Gastroesophageal sphincter (tissue), 4 donors: ENCODE results near the gene PSMB9. TPM values are rescaled to one million over a fixed set of nuclear protein-coding genes. Genes with fewer than 3 reads are reported as not detected.

Experiments used
- ATAC-seq: fragments of 150-250 bp; one replicate; pipeline ENCODE4 v1.9.1; 2016; ENCODE audit warnings: mild to moderate bottlenecking, moderate library complexity
- H3K27ac ChIP-seq, 4 donors: fragments of 200-600 bp; sonication (generic) in 3 of 4; 1 replicate in 3 of 4; 2 replicates in 1 of 4; pipeline ENCODE4 v1.5.1; 2016 to 2019
- H3K27me3 ChIP-seq: fragments of 200-600 bp; sonication (generic); one replicate; pipeline ENCODE4 v1.5.1; 2019
- H3K36me3 ChIP-seq, 2 donors: fragments of 200-600 bp; sonication (generic); one replicate each; pipeline ENCODE4 v1.5.1; 2019; ENCODE audit warnings: control low read depth in 1 of 2
- H3K4me1 ChIP-seq, 3 donors: fragments of 200-600 bp; sonication (generic); 1 replicate in 2 of 3; 2 replicates in 1 of 3; pipeline ENCODE4 v1.5.1; 2016 to 2019; ENCODE audit warnings: control low read depth in 2 of 3
- H3K4me3 ChIP-seq, 2 donors: fragments of 200-600 bp; sonication (generic); one replicate each; pipeline ENCODE4 v1.5.1; 2019; ENCODE audit warnings: mild to moderate bottlenecking in 1 of 2, moderate library complexity in 1 of 2
- H3K9me3 ChIP-seq, 3 donors: fragments of 200-600 bp; sonication (generic); one replicate each; pipeline ENCODE4 v1.5.1; 2017 to 2019; ENCODE audit warnings: control low read depth in 2 of 3
- EP300 ChIP-seq: sonication (generic); formaldehyde crosslinking; IDR thresholded peaks from one replicate; pipeline ENCODE4 v1.6.1; 2017; ENCODE audit warnings: antibody characterized with exemption, mild to moderate bottlenecking
- POLR2A ChIP-seq, 2 donors: fragments of 450-650 bp; IDR thresholded peaks; one replicate each; pipeline ENCODE4 v1.6.1; 2017; ENCODE audit warnings: antibody characterized with exemption in 2 of 2, mild to moderate bottlenecking in 2 of 2, moderate library complexity in 1 of 2
- POLR2AphosphoS5 ChIP-seq: sonication (generic); formaldehyde crosslinking; IDR thresholded peaks from one replicate; pipeline ENCODE4 v1.6.1; 2017; ENCODE audit warnings: antibody characterized with exemption
- WGBS, 2 donors: methylation state at CpG; one replicate each; pipeline ENCODE4 v1.1.5; 2018; ENCODE audit warnings: low coverage in 1 of 2; 5-methylcytosine and 5-hydroxymethylcytosine counted together
- total RNA-seq, 4 donors: library from RNA; depleted of rRNA; stranded (reverse); fragments of >200 nt; gene quantifications; one replicate each; pipeline ENCODE4 v1.1.0, GENCODE V29; 2016
- TF ChIP-seq, protein P1 (sequence below), 4 experiments: fragments of 200-600 bp in 2 of 4; fragments of 450-650 bp in 2 of 4; sonication (generic) in 1 of 4; IDR thresholded peaks; one replicate each; pipeline ENCODE4 v1.5.1; 2017 to 2019; ENCODE audit warnings: antibody characterized with exemption in 4 of 4, mild to moderate bottlenecking in 2 of 4, moderate library complexity in 2 of 4

The PSMB9 gene
- total RNA-seq, 4 donors from 2014 or later = 12.9 to 19.7 (median 15.8) TPM

DNA sequence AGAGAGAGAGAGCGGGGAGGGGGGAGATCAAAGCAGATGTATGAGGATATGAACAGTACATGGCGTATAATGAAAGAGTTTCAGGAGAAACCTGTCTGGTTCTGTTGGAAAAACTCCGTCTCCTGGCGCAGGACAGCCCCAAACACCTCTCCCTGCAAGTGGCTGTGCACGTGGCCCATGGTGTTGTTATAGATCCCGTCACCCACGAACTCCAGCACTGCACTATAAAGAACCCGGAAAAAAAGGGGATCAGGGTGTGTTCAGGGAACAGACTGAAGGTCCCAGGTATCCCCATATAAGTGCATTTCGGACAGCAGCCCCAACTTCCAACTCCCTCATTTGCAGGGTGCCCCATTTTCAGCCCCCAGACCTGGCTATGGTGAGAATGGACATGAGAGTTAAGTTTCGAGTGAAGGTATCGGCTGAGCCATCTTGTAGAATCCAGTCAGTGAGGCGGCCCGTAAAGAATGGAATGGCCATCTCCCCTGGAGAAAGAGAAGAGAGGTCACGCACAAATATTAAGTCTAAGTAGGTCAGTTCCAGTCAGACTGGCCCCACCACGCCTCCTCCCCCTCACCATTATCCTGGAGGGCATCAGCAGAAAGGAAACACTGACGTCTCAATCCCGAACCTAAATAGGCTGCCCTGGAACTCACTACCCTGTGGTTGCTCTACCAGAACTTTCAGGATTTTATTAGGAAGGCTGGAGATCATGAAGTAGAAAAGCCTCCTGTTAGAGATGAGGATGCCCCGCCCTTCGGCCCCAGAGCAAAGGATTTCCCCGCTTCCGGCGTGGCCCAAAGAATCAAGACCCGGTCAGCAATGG, 1.8 kb upstream of the PSMB9 start:
- Histone ChIP-seq H3K27ac (peak overlapping the region; percentile 91 to 99 (median 98)), H3K36me3 (peaks cover 0 to 43% of the 10 kb centered on the region in 2 donors), H3K9me3 (no peaks in the 10 kb centered on the region), H3K4me1 (peaks cover 3 to 49% (median 20%) of the 10 kb centered on the region in 3 donors), H3K27me3 (no peaks in the 10 kb centered on the region), H3K4me3 (peak overlapping the region; percentile 83 to 85)
- TF ChIP-seq, protein P1, sequence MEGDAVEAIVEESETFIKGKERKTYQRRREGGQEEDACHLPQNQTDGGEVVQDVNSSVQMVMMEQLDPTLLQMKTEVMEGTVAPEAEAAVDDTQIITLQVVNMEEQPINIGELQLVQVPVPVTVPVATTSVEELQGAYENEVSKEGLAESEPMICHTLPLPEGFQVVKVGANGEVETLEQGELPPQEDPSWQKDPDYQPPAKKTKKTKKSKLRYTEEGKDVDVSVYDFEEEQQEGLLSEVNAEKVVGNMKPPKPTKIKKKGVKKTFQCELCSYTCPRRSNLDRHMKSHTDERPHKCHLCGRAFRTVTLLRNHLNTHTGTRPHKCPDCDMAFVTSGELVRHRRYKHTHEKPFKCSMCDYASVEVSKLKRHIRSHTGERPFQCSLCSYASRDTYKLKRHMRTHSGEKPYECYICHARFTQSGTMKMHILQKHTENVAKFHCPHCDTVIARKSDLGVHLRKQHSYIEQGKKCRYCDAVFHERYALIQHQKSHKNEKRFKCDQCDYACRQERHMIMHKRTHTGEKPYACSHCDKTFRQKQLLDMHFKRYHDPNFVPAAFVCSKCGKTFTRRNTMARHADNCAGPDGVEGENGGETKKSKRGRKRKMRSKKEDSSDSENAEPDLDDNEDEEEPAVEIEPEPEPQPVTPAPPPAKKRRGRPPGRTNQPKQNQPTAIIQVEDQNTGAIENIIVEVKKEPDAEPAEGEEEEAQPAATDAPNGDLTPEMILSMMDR (IDR thresholded peaks at IDR 0.05) = no peak
- no peak for TF ChIP-seq POLR2A (IDR thresholded peaks at IDR 0.05)
- TF ChIP-seq EP300 = no peak
- peak; percentile 19 for TF ChIP-seq POLR2AphosphoS5
- no peak for ATAC-seq
- 50 to 69% methylated on average over 9 to 14 of the region's 23 CpGs for WGBS, 2 donors

DNA sequence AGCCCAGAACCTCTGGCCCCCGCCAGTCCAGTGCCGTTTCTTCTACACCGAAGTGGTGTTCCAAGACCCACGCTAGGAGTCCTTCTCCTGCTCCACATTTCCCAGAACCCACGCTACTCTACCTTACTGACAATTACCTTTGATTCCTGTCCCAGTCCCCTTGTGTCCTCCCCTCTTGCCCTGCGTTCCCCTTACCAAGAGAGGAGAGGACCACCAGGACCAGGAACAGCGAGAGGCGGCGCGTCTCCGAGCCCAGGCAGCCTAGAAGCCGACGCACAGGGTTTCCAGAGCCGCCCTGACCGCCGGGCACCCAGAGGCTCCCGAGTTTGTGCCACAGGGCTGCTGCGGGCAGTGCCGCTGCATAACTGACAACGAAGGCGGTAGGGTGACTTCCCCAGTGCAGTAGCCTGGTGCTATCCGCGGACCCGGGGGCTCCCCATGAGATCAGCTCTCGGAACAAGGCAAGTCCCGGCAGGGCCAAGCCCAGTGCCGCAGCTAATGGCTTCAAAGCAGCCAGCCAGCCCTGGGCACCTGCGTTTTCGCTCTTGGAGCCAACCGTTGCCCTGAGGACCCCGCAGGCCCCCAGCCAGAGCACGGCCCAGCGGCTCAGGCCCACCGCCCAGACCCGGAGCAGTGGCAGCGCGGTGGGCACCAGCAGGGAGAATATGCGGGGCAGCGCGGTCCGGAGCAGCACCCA, 1.0 kb upstream of the PSMB9 start:
- peak; percentile 15 for ATAC-seq
- H3K4me3 ChIP-seq = peak overlapping the region; percentile 83 to 85

DNA sequence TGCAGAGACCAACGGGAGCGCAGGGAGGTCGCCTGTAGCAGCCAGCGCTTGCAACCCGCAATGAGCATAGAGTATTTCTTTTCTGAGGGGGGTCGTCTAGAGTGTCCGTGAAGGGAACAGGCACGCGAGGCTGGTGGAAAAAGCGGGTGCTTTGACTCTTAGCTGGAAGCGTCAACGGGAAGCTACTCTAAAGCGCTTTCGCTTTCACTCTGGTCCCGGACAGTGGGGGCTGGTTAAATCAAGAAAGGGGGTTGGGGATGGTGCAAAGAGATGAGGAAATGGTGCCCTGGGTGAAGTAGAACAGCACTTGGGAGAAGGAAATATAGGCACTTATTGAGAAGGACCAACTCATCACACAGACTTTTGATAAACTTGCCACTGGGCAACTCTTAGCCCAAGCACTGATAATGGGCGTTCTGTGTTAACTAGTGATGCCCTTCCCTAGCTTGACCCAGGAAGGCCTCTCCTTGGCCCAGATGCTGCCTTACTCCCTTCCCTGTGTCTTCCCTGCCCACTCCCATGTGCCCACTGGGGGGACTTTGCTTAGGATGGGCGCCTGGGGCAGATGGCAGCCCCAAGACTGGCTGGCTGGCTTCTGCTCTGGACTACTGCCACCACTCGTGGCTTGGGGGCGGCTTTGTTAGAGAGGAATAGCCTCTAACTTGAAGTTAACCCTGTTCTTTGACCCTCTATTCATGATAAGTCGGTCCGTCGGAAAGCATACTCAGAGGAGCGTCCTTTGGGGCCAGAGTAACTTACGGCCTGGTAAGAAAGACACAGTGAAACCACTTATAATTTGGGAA, 585 bp downstream of the PSMB9 start:
- ATAC-seq = peak; percentile 11
- H3K27me3 ChIP-seq = no peaks in the 10 kb centered on the region
- H3K36me3 ChIP-seq = peaks cover 0 to 45% of the 10 kb centered on the region in 2 donors
- H3K27ac ChIP-seq = peak overlapping the region; percentile 91 to 99 (median 98)
- TF ChIP-seq POLR2AphosphoS5 = no peak
- TF ChIP-seq, protein P1 (IDR thresholded peaks at IDR 0.05) = no peak
- TF ChIP-seq POLR2A (IDR thresholded peaks at IDR 0.05) = no peak
- no peak for TF ChIP-seq EP300
- peak overlapping the region; percentile 83 to 85 for H3K4me3 ChIP-seq
- 10% methylated on average over 9 to 11 of the region's 24 CpGs for WGBS, 2 donors
- peaks cover 3 to 46% (median 20%) of the 10 kb centered on the region in 3 donors for H3K4me1 ChIP-seq
- no peaks in the 10 kb centered on the region for H3K9me3 ChIP-seq

More for the DNA sequence above, 1.0 kb upstream of the PSMB9 start:
- Histone ChIP-seq H3K4me1 (peaks cover 3 to 46% (median 20%) of the 10 kb centered on the region in 3 donors), H3K9me3 (no peaks in the 10 kb centered on the region), H3K36me3 (peaks cover 0 to 43% of the 10 kb centered on the region in 2 donors), H3K27ac (peak overlapping the region; percentile 91 to 99 (median 98)), H3K27me3 (no peaks in the 10 kb centered on the region)
- TF ChIP-seq POLR2AphosphoS5 = no peak
- TF ChIP-seq POLR2A (IDR thresholded peaks at IDR 0.05) = no peak
- TF ChIP-seq, protein P1 (IDR thresholded peaks at IDR 0.05) = no peak
- no peak for TF ChIP-seq EP300
- WGBS, 2 donors = 0% methylated on average over 5 of the region's 41 CpGs; no CpG with 5 or more reads in 1 of the 2 donors

DNA sequence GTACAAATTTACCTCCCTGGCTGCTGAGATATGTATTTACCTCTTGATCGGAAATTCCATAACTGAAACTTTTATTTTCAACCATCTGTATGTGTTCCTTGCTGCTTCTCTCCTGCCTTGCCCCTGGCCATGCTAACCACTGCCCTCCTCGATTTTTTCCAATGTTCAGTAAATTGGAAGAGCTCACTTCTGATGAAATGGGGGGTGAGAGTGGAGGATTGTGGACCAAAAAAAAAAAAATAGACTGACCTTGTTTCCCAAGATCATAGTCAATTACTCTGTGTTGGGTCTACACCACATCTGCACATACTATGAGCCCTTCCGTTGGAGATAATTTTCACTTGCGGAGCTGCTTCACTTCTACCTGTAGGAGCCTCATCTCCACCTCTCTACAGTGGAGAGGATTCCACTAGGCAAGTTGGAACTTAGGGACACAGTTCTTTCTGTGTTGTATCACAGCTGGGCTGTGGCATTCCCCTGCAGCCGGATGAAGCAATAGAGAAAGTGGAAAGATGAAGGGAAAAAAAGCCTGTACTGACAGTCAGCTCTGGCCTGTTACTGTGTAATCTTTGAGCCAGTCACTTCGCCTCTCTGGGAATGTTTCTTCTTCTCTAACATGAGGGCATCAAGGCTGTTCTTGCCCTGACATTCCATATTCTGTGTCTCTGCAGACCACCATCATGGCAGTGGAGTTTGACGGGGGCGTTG, 1.6 kb downstream of the PSMB9 start:
- no peak overlapping the region for H3K4me3 ChIP-seq
- WGBS, 2 donors = 81 to 93% methylated on average over 5 to 8 of the region's 8 CpGs
- peaks cover 0 to 44% of the 10 kb centered on the region in 2 donors for H3K36me3 ChIP-seq
- H3K4me1 ChIP-seq = peaks cover 3 to 39% (median 20%) of the 10 kb centered on the region in 3 donors
- no peaks in the 10 kb centered on the region for H3K9me3 ChIP-seq
- H3K27me3 ChIP-seq = no peaks in the 10 kb centered on the region
- peak overlapping the region in 3 of 4 donors; percentile 97 to 99 (median 98) for H3K27ac ChIP-seq
- ATAC-seq = no peak
- TF ChIP-seq POLR2A (IDR thresholded peaks at IDR 0.05) (no peak), EP300 (no peak), POLR2AphosphoS5 (no peak)
- TF ChIP-seq, protein P1 (IDR thresholded peaks at IDR 0.05) = no peak
